ENCODE measurements around the gene TNFRSF18.
A peak's percentile ranks its signal among the peaks of the same experiment; 100 is the strongest.

Gene TNFRSF18

DNA sequence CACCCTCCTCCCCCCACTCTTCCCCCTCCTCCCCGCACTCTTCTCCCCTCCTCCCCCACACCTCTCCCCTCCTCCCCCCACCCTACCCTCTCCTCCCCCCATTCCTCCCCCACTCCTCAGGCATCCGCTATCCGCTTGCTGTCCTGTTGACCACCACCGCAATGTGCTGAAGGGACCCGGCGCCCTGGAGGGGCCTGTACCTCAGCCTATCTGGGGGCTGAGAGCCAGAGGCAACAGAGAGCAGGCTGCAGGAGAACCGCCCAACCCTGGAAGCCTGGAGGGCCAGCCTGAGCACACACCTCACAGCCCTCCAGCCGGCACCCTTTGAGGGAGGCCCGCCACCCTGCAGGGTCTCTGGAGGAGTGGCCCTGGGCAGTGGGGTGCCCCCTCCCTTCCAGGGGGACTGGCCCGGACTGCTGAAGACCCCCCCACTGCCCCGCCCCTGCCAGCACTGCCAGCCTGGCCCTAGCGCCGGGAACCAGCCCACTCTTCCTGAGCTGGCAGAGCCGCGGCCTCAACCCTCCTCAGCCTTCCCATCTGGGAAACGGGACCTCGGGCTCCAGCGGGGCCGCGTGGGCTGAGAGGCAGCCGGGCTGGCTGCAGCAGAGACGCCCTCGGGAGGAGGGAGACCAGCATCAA, 38.9 kb upstream of the TNFRSF18 start:
- no peak for DNase-seq (ENCODE audit: low read depth in 1 of 2, low spot score in 1 of 2)
- in situ Hi-C loops (cut with HindIII; ENCODE audit: low pct_unique_long_range_greater_than_20kb, low sequenced_read_pairs) = no loop called here
- TF ChIP-seq JUND (IDR thresholded peaks at IDR 0.05; ENCODE audit: low read depth) = no peak

DNA sequence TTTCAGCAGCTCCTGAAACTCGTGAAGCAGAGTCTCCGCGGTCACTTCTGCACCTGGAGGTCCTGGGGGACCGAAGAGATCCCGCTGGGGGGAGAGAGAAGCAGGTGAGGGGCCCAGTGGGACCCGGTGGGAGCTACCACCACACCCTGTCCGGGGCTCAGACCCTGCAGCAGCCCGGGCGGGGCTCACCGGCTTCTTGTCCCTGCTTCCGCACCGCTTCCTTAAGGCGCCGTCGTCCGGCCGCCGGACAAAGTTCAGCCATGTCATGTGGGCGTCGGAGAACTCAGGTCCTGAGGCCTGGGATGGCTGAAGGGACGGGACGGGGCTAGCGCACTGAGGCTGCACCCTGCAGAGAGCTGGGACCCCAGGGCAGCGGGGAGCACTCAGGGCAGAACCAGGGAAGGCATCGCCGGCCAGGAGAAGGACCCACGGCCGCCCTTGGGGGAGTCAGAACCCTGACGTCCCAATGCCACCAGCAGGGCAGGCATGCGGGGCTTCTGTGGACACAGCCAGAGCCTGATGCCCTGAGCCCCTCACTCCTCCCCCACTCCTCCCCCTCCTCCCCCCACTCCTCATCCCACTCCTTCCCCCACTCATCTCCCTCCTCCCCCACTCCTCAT, 37.9 kb upstream of the TNFRSF18 start:
- in situ Hi-C loops (cut with HindIII; ENCODE audit: low pct_unique_long_range_greater_than_20kb, low sequenced_read_pairs) = no loop called here
- TF ChIP-seq JUND (IDR thresholded peaks at IDR 0.05; ENCODE audit: low read depth) = no peak
- no peak for DNase-seq (ENCODE audit: low read depth in 1 of 2, low spot score in 1 of 2)

DNA sequence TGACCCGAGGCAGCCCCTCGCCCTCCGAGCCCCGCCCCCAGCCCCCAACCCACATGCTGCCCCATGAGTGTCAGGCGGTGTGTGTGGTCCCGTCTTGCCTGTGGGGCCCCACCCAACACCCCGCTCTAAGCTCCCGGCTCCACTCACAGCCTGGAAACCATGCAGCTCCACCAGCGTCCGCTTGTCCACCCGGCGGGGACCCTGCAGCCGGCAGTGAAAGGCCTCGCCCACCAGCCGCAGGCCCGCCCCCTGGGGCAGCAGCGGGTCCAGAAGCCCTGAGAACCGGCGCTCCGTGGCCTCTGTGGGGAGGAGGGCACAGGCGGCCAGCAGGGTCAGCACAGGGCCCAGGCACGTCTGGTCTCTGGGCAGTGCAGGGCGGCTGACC, 37.4 kb upstream of the TNFRSF18 start:
- in situ Hi-C loops (cut with HindIII; ENCODE audit: low pct_unique_long_range_greater_than_20kb, low sequenced_read_pairs) = no loop called here
- no peak for TF ChIP-seq JUND (IDR thresholded peaks at IDR 0.05; ENCODE audit: low read depth)
- DNase-seq (ENCODE audit: low read depth in 1 of 2, low spot score in 1 of 2) = no peak

DNA sequence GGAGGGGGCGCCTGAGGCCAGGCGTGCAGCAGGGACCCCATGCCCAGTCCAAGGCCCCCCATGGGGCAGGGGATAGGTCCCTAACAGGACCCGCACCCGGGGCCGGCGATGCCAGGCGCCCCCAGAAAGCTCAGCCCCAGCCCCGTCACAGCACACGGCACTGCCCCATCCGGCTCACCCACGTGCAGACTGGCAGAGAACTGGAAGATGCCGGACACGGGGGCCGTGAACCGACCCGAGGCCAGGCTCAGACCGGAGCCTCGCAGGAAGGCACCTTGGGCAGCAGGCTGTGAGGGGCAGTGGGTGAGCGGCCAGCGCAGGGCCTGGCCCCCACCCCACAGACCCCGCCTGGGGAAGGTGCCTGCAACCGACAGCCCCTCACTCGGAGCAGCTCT, 36.9 kb upstream of the TNFRSF18 start:
- no peak for DNase-seq (ENCODE audit: low read depth in 1 of 2, low spot score in 1 of 2)
- TF ChIP-seq JUND (IDR thresholded peaks at IDR 0.05; ENCODE audit: low read depth) = no peak
- in situ Hi-C loops (cut with HindIII; ENCODE audit: low pct_unique_long_range_greater_than_20kb, low sequenced_read_pairs) = no loop called here

DNA sequence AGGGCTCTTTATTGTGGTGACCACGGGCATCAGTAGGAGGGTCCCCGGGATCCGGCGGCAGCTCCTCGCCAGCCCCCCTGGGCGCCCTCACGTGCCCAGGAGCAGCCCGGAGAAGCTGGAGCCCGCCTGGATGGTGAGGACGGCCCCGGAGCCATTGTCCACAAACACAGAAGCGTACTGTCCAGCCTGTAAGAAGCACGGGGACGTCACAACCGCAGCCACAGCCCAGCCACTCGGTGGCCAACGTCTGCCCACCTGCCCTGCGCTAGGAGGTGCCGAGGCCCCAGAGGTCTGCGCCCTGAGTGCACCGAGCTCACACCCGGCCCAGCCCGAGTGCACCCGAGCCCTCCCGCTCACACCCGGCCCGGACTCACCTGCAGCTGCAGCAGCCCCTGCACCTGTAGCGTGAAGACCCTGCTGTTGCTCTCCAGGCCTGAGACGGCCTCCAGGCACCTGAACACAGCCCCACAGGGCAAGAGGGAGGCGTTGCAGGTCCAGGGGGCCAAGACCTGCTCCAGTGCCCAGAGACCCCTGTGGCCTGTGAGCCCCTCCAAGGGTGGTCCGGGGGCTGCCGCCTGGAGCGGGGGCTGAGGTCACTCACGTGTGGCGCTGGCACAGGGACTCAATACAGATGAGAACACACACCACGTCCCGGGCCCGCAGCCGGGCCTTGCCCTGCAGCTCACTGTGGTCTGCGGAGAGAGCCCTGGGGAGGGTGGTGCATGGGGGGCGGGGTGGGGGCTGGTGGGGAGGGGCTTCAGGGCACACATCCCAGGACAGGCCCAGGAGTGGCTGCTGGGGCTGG, 36.3 kb upstream of the TNFRSF18 start:
- no peak for TF ChIP-seq JUND (IDR thresholded peaks at IDR 0.05; ENCODE audit: low read depth)
- in situ Hi-C loops (cut with HindIII; ENCODE audit: low pct_unique_long_range_greater_than_20kb, low sequenced_read_pairs) = no loop called here
- no peak for DNase-seq (ENCODE audit: low read depth in 1 of 2, low spot score in 1 of 2)

DNA sequence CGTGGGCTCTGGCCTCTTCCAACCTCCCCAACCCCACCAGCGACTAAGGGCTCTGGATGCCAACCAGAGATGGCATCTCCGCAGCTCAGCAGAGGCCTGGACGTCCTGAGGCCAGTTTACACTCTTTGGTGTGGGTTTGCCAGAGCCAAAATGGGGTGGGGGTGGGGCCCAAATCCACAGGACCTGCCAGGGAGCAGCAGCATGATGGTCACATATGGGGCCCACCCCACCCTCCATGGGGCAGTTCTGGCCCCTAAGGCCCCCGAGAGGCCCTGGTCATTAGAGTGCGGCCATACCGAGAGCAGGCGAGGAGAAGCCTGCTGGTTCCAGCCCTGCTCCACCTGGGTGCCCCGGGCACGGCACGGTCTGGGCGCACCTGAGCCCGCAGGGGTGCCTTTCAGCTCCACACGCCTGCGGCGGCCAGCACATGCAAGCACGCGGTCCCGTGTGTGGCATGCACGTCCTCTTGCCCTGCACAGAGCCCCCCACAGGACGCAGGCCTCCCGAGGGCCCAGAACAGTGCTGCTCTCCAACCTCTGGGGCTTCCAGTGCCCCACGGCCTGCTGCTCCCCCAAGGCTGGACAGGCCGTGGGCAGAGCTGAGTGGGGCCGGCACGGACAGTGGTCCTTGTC, 35.3 kb upstream of the TNFRSF18 start:
- in situ Hi-C loops (cut with HindIII; ENCODE audit: low pct_unique_long_range_greater_than_20kb, low sequenced_read_pairs) = no loop called here
- no peak for TF ChIP-seq JUND (IDR thresholded peaks at IDR 0.05; ENCODE audit: low read depth)
- no peak for DNase-seq (ENCODE audit: low read depth in 1 of 2, low spot score in 1 of 2)

DNA sequence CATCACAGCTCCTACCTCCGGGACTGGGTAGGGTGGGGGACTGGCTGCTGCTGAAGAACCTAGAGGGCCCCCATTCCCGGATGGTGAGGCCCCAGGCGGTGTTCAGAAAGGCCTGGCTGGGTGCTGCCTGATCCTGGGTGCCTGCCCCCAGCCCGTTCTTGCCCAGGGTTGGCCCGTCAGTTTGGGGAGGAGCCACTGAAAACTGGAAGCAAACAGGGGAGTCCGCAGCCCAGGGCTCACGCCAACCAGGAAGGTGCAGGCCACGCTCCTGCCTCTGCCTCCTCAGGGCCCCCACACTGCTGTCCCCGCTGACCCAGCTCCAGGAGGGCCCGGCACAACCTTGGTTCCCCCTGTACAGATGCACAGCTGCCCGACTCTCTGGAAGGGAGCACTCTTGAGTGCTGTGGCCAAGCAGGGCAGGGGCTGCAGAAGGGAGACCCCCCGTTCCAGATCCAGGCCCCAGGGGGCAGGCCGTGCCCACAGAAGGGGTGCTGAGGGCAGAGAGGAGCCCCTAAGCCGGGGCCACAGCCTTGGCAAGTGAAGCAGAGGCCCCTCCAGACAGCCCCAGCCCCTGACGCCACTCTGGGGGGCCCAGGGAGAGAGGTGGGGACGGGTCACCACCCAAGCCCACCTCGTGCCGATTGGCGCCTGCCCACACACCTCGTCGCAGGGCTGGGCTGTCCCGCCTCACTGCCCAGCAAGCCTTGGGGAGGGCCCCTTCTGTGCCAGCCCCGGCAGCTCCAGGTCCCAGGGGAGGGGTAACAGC, 34.6 kb upstream of the TNFRSF18 start:
- in situ Hi-C loops (cut with HindIII; ENCODE audit: low pct_unique_long_range_greater_than_20kb, low sequenced_read_pairs) = no loop called here
- DNase-seq (ENCODE audit: low read depth in 1 of 2, low spot score in 1 of 2) = peak; percentile 79 to 98
- no peak for TF ChIP-seq JUND (IDR thresholded peaks at IDR 0.05; ENCODE audit: low read depth)

DNA sequence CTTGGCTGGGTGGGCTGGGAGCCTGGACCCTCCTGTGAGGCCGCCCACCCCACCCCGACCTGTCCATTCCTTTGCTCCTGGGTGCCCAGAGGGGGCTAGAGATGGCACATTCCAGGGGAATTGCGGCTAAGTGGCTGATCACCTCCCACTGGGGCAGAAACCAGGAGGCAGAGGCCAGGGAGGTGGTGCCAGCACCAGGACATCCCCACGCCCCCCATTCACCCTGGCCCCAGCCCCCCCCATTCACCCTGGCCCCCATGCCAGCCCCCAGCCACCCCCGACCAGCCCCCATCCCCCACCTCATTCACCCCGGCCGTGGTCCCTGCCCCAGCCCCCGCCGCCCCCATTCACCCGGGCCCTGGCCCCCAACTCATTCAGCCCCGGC, 33.9 kb upstream of the TNFRSF18 start:
- no peak for TF ChIP-seq JUND (IDR thresholded peaks at IDR 0.05; ENCODE audit: low read depth)
- DNase-seq (ENCODE audit: low read depth in 1 of 2, low spot score in 1 of 2) = no peak
- in situ Hi-C loops (cut with HindIII; ENCODE audit: low pct_unique_long_range_greater_than_20kb, low sequenced_read_pairs) = no loop called here

DNA sequence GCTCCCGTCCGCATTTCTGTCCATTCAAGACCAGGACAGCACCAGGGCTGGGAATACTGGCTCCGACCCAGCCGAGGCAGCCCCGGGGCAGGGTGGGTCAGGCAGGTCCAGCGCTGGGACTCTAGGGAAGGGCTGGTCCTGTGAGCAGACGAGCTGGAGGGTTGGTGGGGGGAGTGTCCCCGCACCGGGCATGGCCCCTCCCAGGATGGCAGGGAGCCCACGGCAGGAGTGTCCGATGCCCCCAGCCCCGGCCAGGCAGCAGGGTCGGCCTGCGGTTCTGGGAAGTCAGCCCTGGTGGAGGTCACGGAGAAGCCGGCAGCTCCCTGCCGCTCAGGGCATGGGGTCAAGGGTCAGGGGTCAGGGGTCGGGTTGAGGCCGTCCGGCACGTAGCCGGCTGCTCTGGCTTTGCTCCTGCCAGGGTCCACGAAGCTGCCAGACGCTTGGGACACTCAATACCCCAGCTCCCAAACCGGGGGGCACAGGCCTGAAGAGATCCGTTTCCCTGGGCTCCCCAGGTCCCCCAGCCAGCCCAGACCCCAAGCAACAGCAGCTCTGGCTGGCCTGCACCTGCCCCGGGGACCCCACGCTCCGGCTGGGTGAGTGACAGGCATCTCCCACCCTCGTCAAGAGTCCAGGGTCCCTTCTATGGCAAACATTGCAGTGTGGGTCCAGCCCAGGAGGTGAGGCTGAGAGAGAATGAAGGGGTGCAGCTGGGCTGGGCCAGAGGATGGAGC, 33.4 kb upstream of the TNFRSF18 start:
- in situ Hi-C loops (cut with HindIII; ENCODE audit: low pct_unique_long_range_greater_than_20kb, low sequenced_read_pairs) = no loop called here
- peak in 1 of 2 experiments; percentile 22 for DNase-seq (ENCODE audit: low read depth in 1 of 2, low spot score in 1 of 2)

DNA sequence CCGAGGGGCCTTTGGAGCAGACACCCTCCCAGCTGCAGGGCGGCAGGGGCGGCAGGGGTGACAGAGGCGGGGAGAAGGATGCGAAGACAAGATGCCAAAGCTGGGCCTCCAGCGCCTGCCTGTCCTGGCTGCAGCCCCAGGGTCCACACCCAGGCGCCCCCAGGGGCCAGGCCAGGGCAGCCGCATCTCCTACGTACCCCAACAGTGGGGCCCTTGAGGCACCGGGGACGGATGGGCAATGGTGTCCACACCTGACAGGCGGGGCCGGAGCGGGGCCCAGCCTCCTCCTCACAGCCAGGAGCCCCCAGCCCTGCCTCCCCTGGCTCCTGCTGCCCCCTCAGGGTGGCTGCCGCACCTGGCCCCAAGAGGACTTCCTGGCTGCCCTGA, 32.8 kb upstream of the TNFRSF18 start:
- no peak for DNase-seq (ENCODE audit: low read depth in 1 of 2, low spot score in 1 of 2)
- in situ Hi-C loops (cut with HindIII; ENCODE audit: low pct_unique_long_range_greater_than_20kb, low sequenced_read_pairs) = no loop called here
- TF ChIP-seq JUND (IDR thresholded peaks at IDR 0.05; ENCODE audit: low read depth) = no peak

More for the DNA sequence above, 33.4 kb upstream of the TNFRSF18 start:
- no peak for TF ChIP-seq JUND (IDR thresholded peaks at IDR 0.05; ENCODE audit: low read depth)

DNA sequence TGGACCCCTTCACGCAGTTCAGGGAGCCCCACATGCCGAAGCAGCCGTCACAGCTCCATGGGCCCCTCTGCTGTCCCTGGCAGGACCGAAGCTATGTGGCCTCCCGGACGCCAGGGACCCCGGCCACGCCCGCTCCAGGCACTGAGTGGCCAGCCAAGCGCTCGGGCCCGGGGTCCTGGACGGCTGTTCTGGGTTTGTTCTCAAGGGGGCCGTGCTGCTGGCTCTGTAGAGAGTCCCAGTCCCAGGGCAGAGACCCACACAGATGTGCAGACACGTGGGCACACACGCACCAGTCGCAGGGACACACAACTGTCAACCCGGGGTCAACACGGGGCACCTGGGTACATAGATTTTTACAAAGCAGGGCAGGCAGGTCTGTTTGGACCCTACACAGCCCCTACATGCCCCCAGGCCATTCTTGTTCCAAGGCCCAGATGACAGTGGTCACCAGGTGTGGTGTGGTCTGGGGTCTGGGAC, 32.3 kb upstream of the TNFRSF18 start:
- TF ChIP-seq JUND (IDR thresholded peaks at IDR 0.05; ENCODE audit: low read depth) = no peak
- in situ Hi-C loops (cut with HindIII; ENCODE audit: low pct_unique_long_range_greater_than_20kb, low sequenced_read_pairs) = no loop called here
- DNase-seq (ENCODE audit: low read depth in 1 of 2, low spot score in 1 of 2) = no peak

Measured in T47D (cell line).